ENCODE measurements around the gene SMOC1. TPM values are rescaled to one million over a fixed set of nuclear protein-coding genes. Genes with fewer than 3 reads are reported as not detected.

The SMOC1 gene
- total and polyA plus RNA-seq, 7 experiments from 2014 or later = 0.71 TPM; not detected in 6

GRCh38 chr14:69882116-69882864 is 3.1 kb downstream of the SMOC1 start:
- no peak for ATAC-seq
- CTCF ChIA-PET = no interaction called here
- POLR2A ChIA-PET = no interaction called here

DNA sequence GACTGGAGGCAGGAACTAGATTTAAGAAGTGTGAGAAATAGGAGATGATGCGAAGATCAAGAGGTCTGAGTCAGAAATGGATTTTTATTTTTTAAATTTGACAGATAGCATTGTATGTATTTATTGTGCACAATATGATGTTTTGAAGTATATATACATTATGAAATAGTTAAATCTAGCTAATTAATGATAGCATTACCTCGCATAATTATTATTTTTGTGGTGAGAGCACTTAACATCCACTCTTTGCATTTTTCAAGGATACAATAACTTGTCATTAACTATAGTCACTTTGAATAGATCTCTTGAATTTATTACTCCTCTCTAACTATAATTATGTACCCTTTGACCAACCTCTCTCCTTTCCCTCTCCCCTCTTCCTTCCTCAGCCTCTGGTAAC is 3.7 kb downstream of the SMOC1 start:
- no peak overlapping the region for H3K27ac Mint-ChIP-seq
- Histone ChIP-seq H3K4me3 (ENCODE audit: low read length) (no peak overlapping the region), H3K36me3 (ENCODE audit: control insufficient read depth in 2 of 3, insufficient read depth in 3 of 3, low read length in 3 of 3) (no peaks in the 10 kb centered on the region), H3K27ac (ENCODE audit: low read depth, low read length) (no peak overlapping the region), H3K27me3 (ENCODE audit: control insufficient read depth in 2 of 2, insufficient read depth in 2 of 2, low read length in 2 of 2) (peaks cover 0 to 4% of the 10 kb centered on the region in 2 donors), H3K4me1 (ENCODE audit: control insufficient read depth in 2 of 2, insufficient read depth in 2 of 2, low read length in 2 of 2) (no peaks in the 10 kb centered on the region), H3K9me3 (ENCODE audit: control insufficient read depth in 2 of 3, low read length in 3 of 3) (no peaks in the 10 kb centered on the region)
- peaks cover 0 to 7% (median 0%) of the 10 kb centered on the region in 7 donors for H3K4me1 Mint-ChIP-seq
- no peaks in the 10 kb centered on the region for H3K9me3 Mint-ChIP-seq
- DNase-seq (no peak), ATAC-seq (no peak)
- ChIA-PET CTCF (no interaction called here), POLR2A (no interaction called here)
- H3K4me3 Mint-ChIP-seq = no peak overlapping the region
- intact Hi-C loops (cut with micrococcal nuclease) = no loop called here
- H3K27me3 Mint-ChIP-seq = peaks cover 50 to 64% (median 55%) of the 10 kb centered on the region in 5 donors
- no peaks in the 10 kb centered on the region for H3K36me3 Mint-ChIP-seq

More at GRCh38 chr14:69882116-69882864, 3.1 kb downstream of the SMOC1 start:
- H3K4me3 ChIP-seq (ENCODE audit: low read length) = no peak overlapping the region
- no peaks in the 10 kb centered on the region for H3K4me1 ChIP-seq (ENCODE audit: control insufficient read depth in 2 of 2, insufficient read depth in 2 of 2, low read length in 2 of 2)
- Mint-ChIP-seq H3K27ac (no peak overlapping the region), H3K27me3 (peaks cover 56 to 69% (median 61%) of the 10 kb centered on the region in 5 donors), H3K36me3 (no peaks in the 10 kb centered on the region), H3K9me3 (no peaks in the 10 kb centered on the region), H3K4me1 (peaks cover 0 to 7% (median 0%) of the 10 kb centered on the region in 7 donors), H3K4me3 (no peak overlapping the region)
- H3K36me3 ChIP-seq (ENCODE audit: control insufficient read depth in 2 of 3, insufficient read depth in 3 of 3, low read length in 3 of 3) = no peaks in the 10 kb centered on the region
- no peak for DNase-seq
- intact Hi-C loops (cut with micrococcal nuclease) = no loop called here
- no peak overlapping the region for H3K27ac ChIP-seq (ENCODE audit: low read depth, low read length)
- H3K27me3 ChIP-seq (ENCODE audit: control insufficient read depth in 2 of 2, insufficient read depth in 2 of 2, low read length in 2 of 2) = peaks cover 0 to 4% of the 10 kb centered on the region in 2 donors
- no peaks in the 10 kb centered on the region for H3K9me3 ChIP-seq (ENCODE audit: control insufficient read depth in 2 of 3, low read length in 3 of 3)

DNA sequence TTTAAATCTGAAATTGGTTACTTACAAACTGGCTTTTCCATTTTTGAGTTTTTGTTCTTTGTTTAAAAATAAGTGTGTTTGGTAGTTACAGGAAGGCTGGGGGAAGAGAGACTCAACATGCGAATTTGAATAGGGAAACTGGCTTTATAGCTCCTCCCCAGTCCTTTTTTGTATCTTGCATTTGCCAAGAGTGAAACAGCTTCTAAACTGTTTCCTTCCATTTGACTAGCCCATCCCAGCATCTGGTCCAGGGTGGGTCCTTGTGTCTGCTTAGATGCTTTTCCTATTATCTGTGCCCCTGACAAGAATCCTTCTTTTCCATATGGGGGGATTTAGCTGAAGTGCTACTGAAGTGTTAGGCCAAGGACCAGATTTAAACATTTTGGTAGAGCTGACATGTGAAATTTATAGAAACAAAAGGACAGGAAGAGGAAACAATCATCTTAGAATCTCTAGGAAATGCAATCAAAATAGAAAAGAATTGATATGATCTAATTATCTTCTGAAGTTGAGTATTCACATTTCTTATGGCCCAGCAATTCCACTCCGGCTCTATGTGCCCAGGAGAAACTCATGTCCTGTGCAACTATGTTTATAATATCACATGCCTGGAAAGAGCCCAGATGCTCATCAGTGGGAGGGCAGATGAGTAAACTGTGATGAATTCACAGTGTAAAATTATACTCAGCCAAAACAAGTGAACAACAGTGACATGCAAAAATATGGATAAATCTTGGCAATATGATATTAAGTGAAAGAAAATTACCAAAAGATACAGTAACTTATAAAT is 7.4 kb downstream of the SMOC1 start:
- H3K9me3 ChIP-seq (ENCODE audit: control insufficient read depth in 2 of 3, low read length in 3 of 3) = no peaks in the 10 kb centered on the region
- no peaks in the 10 kb centered on the region for H3K4me1 Mint-ChIP-seq
- no peaks in the 10 kb centered on the region for H3K4me1 ChIP-seq (ENCODE audit: control insufficient read depth in 2 of 2, insufficient read depth in 2 of 2, low read length in 2 of 2)
- no peaks in the 10 kb centered on the region for H3K36me3 Mint-ChIP-seq
- H3K9me3 Mint-ChIP-seq = peaks cover 0 to 4% (median 0%) of the 10 kb centered on the region in 11 donors
- peaks cover 0 to 4% of the 10 kb centered on the region in 2 donors for H3K27me3 ChIP-seq (ENCODE audit: control insufficient read depth in 2 of 2, insufficient read depth in 2 of 2, low read length in 2 of 2)
- no peak overlapping the region for H3K4me3 Mint-ChIP-seq
- H3K27ac ChIP-seq (ENCODE audit: low read depth, low read length) = no peak overlapping the region
- DNase-seq = no peak
- ATAC-seq = no peak
- intact Hi-C loops (cut with micrococcal nuclease) = no loop called here
- ChIA-PET CTCF (no interaction called here), POLR2A (no interaction called here)
- no peaks in the 10 kb centered on the region for H3K36me3 ChIP-seq (ENCODE audit: control insufficient read depth in 2 of 3, insufficient read depth in 3 of 3, low read length in 3 of 3)
- H3K27me3 Mint-ChIP-seq = peaks cover 34 to 49% (median 36%) of the 10 kb centered on the region in 5 donors
- no peak overlapping the region for H3K27ac Mint-ChIP-seq
- no peak overlapping the region for H3K4me3 ChIP-seq (ENCODE audit: low read length)

GRCh38 chr14:69887740-69888657 is 8.8 kb downstream of the SMOC1 start:
- Mint-ChIP-seq H3K36me3 (no peaks in the 10 kb centered on the region), H3K27ac (no peak overlapping the region), H3K4me3 (no peak overlapping the region), H3K9me3 (peaks cover 0 to 4% (median 0%) of the 10 kb centered on the region in 11 donors), H3K27me3 (peaks cover 27 to 43% (median 31%) of the 10 kb centered on the region in 5 donors), H3K4me1 (no peaks in the 10 kb centered on the region)
- Histone ChIP-seq H3K27ac (ENCODE audit: low read depth, low read length) (no peak overlapping the region), H3K27me3 (ENCODE audit: control insufficient read depth in 2 of 2, insufficient read depth in 2 of 2, low read length in 2 of 2) (no peaks in the 10 kb centered on the region), H3K9me3 (ENCODE audit: control insufficient read depth in 2 of 3, low read length in 3 of 3) (no peaks in the 10 kb centered on the region), H3K36me3 (ENCODE audit: control insufficient read depth in 2 of 3, insufficient read depth in 3 of 3, low read length in 3 of 3) (no peaks in the 10 kb centered on the region), H3K4me1 (ENCODE audit: control insufficient read depth in 2 of 2, insufficient read depth in 2 of 2, low read length in 2 of 2) (no peaks in the 10 kb centered on the region), H3K4me3 (ENCODE audit: low read length) (no peak overlapping the region)
- ChIA-PET CTCF (no interaction called here), POLR2A (no interaction called here)
- ATAC-seq (no peak), DNase-seq (no peak)
- intact Hi-C loops (cut with micrococcal nuclease) = no loop called here

DNA sequence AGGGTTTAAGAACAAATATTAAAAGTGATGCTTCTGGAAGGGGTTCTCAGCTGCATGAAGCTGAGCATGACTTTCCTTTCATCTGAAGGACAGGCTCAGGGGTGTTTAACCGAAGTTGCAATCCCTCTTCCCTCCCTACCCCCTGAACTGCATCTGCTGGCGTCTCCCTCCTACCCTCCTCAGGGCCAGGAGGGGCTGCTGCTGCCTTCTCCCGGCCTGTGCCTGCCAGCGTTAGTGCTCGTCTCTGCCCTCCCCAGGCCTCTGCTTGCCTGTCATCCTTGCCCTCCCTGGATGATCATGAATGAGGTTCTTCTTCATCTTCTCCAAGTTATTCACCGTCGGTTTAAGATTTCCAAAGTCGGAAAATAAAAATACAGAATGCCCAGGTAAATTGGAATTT is 12.2 kb downstream of the SMOC1 start:
- POLR2A ChIA-PET = no interaction called here
- Histone ChIP-seq H3K4me1 (ENCODE audit: control insufficient read depth in 2 of 2, insufficient read depth in 2 of 2, low read length in 2 of 2) (no peaks in the 10 kb centered on the region), H3K9me3 (ENCODE audit: control insufficient read depth in 2 of 3, low read length in 3 of 3) (no peaks in the 10 kb centered on the region), H3K4me3 (ENCODE audit: low read length) (no peak overlapping the region), H3K27ac (ENCODE audit: low read depth, low read length) (no peak overlapping the region), H3K36me3 (ENCODE audit: control insufficient read depth in 2 of 3, insufficient read depth in 3 of 3, low read length in 3 of 3) (no peaks in the 10 kb centered on the region), H3K27me3 (ENCODE audit: control insufficient read depth in 2 of 2, insufficient read depth in 2 of 2, low read length in 2 of 2) (no peaks in the 10 kb centered on the region)
- CTCF ChIA-PET = no interaction called here
- no peaks in the 10 kb centered on the region for H3K4me1 Mint-ChIP-seq
- DNase-seq (no peak), ATAC-seq (no peak)
- H3K27me3 Mint-ChIP-seq = peaks cover 30 to 45% (median 35%) of the 10 kb centered on the region in 5 donors
- no peak overlapping the region for H3K4me3 Mint-ChIP-seq
- H3K9me3 Mint-ChIP-seq = peaks cover 0 to 22% (median 3%) of the 10 kb centered on the region in 11 donors
- no peaks in the 10 kb centered on the region for H3K36me3 Mint-ChIP-seq
- no peak overlapping the region for H3K27ac Mint-ChIP-seq
- intact Hi-C loops (cut with micrococcal nuclease) = no loop called here

- DNase-seq (no peak), ATAC-seq (no peak)
- no peaks in the 10 kb centered on the region for H3K36me3 ChIP-seq (ENCODE audit: control insufficient read depth in 2 of 3, insufficient read depth in 3 of 3, low read length in 3 of 3)
- peaks cover 26 to 41% (median 38%) of the 10 kb centered on the region in 5 donors for H3K27me3 Mint-ChIP-seq
- H3K4me3 Mint-ChIP-seq = no peak overlapping the region
- no peaks in the 10 kb centered on the region for H3K27me3 ChIP-seq (ENCODE audit: control insufficient read depth in 2 of 2, insufficient read depth in 2 of 2, low read length in 2 of 2)
- CTCF ChIA-PET = no interaction called here
- H3K27ac ChIP-seq (ENCODE audit: low read depth, low read length) = no peak overlapping the region
- intact Hi-C loops (cut with micrococcal nuclease) = no loop called here
- POLR2A ChIA-PET = no interaction called here
- no peak overlapping the region for H3K4me3 ChIP-seq (ENCODE audit: low read length)
- no peaks in the 10 kb centered on the region for H3K4me1 Mint-ChIP-seq
- H3K27ac Mint-ChIP-seq = no peak overlapping the region
- no peaks in the 10 kb centered on the region for H3K9me3 ChIP-seq (ENCODE audit: control insufficient read depth in 2 of 3, low read length in 3 of 3)
- H3K36me3 Mint-ChIP-seq = peaks cover 0 to 3% (median 0%) of the 10 kb centered on the region in 5 donors
- no peaks in the 10 kb centered on the region for H3K4me1 ChIP-seq (ENCODE audit: control insufficient read depth in 2 of 2, insufficient read depth in 2 of 2, low read length in 2 of 2)
- peaks cover 0 to 52% (median 19%) of the 10 kb centered on the region in 11 donors for H3K9me3 Mint-ChIP-seq
Measured at GRCh38 chr14:69895109-69895508, 15.9 kb downstream of the SMOC1 start.
